ENCODE results near the gene SNAP47.

Gene SNAP47

GRCh38 chr1:227808566-227808965, 73.3 kb downstream of the SNAP47 start:
- no peak for DNase-seq

GRCh38 chr1:227809026-227809425, 73.8 kb downstream of the SNAP47 start:
- no peak for DNase-seq

- no peak for DNase-seq
Measured at GRCh38 chr1:227813962-227814361, 78.7 kb downstream of the SNAP47 start.

GRCh38 chr1:227815468-227816409, 80.5 kb downstream of the SNAP47 start, which contains the start of gene PRSS38:
Gene PRSS38, plus strand, starts transcription at chr1:227815675. Its CDS starts 42 bp downstream, at chr1:227815717.
- DNase-seq, result no peak

- no peak for DNase-seq
Measured at GRCh38 chr1:227816750-227817446, 81.7 kb downstream of the SNAP47 start.

GRCh38 chr1:227823537-227823936, 88.3 kb downstream of the SNAP47 start:
- no peak for DNase-seq

- no peak for DNase-seq
Measured at GRCh38 chr1:227824204-227824603, 89.0 kb downstream of the SNAP47 start.

GRCh38 chr1:227828786-227829185, 93.6 kb downstream of the SNAP47 start:
- DNase-seq, result no peak
